Stromal cell of bone marrow (primary cell): ENCODE results near the gene UBA7.

ENCODE experiments used
- DNase-seq: peaks from one replicate; pipeline ENCODE4 v3.0.0-alpha.2; 2012; ENCODE audit warnings: low read depth

The UBA7 gene

DNA sequence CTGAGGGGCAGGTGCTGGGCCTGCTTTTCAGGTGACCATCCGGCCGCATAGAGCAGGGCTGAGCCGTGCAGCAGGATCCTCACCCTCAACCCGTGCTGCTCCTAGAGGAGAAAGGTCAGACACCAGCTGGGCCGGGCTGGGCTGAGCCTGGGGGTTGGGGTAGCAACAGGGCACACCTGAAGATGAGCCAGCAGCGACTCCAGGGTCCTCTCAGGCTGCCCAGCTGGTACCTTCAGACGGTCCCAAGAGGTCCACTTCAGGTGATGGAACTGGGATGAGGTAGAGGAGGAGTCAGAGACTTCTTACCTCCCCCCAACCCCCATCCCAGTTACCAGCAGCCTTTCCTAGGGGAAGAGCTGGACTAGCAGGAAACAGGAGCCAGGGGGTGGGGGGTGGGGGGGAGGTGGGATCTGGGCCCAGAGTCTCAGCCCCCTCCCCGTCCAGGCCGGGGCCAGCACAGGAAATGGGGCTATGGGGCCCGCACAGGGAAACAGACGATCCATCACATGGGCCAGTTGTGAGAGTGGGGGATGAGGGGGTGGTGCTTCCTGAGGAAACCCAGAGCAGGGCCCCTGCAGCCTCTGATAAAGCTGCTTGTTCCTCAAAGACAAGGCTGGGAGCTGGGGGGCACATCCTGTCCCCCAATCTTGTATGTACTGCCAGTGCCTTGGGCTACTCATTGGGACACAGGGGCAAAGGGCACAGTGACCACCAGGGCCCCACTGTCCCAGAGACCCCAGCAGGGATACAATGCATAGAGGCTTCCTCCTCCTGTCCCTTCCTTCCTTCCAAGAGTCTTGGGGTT is 7.7 kb downstream of the UBA7 start:
- no peak for DNase-seq

DNA sequence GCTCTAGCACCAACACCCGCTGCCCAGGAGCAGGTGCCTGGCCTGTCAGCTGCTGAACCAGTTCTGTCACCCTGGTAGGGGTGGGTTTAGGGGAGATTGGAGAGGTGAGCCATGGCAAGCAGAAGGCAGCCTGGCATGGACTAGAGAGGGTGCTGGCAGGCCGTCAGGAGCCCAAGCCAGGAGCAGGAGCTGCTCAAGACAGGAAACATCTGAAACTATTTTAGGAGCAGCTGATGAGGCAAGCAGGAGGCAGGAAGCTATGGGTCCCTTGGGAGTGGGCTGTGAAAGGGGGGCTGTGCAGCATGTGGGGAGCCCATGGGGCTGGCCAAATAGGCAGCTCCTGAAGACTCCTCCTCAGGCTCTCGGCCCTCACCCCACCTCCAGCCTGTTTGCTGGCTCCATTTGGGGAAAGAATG is 8.4 kb downstream of the UBA7 start:
- peak; percentile 86 for DNase-seq

DNA sequence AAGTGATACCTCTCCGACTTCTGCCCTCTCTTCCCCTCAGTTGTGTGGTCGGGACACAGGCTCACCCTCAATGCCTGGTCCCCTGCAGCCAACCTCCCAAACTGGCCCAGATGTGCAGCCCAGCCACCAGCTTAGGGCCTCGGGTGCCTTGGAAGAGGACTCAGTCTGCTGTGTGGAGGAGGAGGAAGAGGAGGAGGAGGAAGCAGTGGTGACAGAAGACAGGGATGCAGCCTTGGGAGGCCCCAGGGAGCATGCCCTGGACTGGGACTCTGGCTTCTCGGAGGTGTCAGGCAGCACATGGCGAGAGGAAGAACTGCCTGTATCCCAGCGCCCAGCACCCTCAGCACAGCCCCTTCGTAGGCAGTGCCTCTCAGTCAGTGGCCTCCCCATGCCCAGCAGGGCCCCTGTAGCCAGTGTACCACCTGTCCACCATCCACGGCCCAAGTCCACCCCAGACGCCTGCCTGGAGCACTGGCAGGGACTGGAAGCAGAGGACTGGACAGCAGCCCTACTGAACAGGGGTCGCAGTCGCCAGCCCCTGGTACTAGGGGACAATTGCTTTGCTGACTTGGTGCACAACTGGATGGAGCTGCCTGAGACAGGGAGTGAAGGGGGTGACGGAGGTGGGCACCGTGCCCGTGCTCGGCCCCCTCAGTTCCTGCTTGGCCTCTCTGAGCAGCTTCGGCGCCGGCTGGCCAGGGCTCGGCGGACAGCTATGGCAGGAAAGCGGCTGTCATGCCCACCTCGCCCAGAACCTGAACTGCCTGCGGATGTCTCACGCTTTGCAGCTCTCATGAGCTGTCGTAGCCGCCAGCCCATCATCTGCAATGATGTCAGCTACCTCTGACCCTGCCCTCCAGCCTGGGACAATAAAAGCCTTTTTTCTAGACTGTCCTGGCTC is 9.4 kb downstream of the UBA7 start:
- no peak for DNase-seq

DNA sequence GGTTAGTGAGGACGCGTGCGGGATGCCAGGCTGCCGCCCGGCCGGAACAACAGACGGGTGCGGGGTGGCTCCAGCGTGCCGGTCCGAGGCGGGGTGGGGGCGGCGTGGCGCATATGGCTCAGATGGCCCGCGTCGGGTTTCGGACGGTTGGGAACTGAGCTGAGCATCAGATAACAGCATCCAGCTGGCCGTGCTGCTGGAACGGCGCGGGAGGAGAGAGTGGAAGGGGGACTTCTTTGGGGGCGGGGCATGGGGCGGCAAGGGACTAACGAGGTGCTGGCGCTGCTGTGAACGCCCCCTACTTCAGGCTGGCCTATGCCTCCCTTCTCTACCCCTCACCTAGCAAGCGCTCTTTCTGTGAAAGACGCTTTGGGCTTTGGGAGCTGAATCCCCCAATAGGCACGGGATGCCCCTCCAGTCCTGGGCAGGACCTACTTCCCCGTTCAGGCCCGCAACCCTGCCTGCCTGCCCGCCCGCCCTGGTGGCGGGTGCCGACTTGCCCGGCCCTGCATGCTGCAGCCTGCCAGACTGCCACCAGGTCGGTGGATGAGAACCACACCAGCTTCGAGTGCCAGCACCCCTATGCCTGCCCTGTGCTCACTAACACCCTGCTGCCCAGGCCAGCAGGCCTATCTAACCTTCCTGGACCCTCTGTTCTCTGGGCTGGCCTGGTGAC is 10.2 kb downstream of the UBA7 start:
- no peak for DNase-seq

DNA sequence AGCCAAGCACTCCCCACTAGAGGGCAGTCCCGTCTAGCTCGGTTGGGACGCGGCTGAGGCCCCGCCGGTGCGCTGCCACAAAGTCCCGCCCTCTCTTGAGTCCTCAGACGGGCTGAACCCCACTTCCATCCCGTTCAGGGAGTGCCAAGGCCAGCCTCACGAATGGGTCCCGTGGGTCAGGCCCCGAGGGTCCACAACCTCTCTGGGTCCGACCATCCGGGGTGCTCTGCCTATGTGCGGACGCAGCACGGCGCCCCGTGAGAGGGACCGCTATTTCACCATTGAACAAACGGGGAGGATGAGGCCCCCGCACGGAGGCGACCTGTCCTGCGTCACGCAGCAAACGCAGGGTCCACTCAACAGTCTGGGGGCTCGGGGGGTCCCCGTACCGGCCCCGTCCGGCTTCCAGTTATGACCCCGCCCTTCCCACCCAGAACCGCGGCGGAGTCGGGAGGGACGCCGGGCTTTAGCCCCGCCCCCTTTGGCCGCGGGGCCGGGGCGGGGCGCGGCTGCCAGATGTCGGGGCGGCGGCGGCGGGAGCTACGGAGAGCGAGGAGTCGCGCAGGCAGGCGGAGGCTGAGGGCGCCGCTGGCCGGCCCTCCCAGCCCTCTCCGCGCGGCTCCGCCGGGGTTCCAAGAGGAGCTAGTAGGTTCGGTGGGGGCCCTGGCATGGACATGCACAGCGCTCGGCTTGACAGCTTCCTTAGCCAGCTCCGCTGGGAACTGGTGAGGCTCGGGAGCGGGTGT is 10.9 kb downstream of the UBA7 start, which contains the start of gene INKA1:
Gene INKA1 (plus strand): TSS at position 543 of the 746 bp plus-strand sequence. CDS start 132 bp downstream, at position 675.
- peak; percentile 69 for DNase-seq

DNA sequence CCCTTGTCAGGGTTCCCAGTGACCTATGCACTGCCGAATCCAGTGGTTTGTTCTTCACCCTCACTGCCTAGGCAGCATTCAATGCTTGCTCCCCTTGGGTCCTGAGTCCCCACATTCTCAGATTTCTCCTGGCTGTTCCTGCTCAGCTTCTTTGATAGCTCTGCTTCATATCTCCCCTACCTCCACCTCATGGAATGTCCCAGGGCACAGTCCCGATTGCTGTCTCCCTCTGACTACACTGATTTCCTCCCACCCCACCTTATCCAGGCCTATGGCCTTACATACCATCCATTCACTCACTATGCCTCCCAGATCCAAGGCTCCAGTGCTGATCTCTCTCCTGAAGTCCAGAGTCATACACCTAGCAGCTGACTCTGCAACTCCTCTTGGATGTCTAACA is 12.6 kb downstream of the UBA7 start:
- DNase-seq, result no peak

DNA sequence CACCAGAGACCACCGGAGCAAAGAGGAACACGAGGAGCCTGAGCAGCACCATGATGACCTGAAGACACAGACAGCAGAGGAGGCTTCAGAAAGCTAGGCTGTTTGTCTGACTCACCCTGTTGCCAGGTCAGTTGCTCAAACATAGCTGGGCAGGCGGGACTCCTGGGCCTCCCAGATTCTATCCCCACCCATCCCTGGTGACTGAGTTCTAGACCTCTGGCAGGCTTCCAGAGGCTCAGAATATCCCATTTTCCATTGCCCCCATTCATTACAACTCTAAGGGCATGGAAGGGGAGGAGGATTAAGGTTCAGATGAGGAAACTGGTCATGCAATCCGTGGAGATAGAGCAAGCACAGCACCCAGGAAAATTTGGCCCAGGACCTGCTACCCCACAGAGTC is 14.0 kb downstream of the UBA7 start, which contains the start of gene CDHR4:
Gene CDHR4 (minus strand): TSS at position 113 of the 400 bp plus-strand sequence. CDS start 61 bp downstream, at position 52.
- peak; percentile 93 for DNase-seq

DNA sequence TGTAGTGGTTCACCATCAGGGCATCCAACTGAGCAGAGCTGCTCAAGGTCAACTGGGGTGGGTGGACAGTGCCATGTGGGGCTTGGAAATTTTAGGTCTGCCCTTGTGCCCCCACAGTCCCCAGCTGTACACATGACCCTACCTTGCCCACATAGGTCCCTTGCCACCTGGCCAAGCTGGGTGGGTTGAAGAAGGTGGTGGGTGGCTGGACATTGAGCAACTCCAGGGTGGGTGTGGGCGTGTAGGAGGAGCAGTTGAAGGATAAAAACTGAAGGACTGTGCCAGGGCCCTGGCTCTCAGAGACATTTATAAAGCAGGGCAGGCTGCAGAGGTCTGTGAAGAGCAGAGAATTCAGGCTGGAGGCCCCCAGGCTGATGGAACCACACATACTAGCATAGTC is 14.6 kb downstream of the UBA7 start:
- no peak for DNase-seq

DNA sequence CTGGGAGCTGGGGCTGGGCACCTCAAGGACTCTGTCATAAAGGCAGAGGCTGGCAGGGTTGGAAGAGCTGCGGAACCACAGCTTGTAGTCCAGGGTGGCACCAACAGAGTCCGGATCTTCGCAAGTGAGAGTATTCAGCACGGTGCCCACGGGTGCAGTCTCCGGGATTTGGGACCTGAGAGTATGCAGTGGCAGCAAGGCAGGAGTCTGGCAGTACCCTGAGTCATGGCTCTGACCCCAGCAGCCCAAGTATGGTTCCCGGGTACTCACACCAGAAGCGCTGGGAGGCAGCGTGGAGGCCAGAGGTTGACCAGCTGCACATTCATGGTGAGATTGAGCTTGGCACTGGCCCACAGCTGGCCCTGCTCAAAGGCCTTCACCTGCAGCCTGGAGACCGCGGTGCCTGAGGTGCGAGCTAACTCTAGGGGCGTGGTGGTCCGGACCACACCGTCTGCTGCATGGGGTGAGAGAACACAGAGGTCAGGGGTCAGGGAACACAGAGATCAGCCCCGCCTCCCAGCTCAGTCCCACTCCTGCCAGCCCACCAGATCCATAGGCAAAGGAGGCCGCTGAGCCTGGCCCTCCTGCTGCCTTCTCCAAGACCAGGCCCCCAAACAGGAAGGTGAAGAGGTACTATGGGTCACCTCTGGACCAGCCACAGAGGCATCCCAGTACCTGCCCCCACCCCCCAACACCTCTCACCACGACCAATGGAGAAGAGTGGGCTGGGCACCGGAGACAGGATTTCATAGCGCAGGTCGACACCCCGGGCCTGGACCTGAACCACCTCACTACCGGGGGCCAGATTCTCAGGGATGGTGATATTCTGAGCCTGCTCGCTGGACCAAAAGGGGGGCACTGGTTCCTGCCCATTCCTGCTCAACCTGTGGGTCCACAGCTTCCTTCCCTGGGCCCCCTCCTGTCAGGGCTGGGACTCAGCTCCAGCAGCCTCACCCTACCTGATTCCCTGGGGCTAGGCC is 18.5 kb downstream of the UBA7 start:
- no peak for DNase-seq

DNA sequence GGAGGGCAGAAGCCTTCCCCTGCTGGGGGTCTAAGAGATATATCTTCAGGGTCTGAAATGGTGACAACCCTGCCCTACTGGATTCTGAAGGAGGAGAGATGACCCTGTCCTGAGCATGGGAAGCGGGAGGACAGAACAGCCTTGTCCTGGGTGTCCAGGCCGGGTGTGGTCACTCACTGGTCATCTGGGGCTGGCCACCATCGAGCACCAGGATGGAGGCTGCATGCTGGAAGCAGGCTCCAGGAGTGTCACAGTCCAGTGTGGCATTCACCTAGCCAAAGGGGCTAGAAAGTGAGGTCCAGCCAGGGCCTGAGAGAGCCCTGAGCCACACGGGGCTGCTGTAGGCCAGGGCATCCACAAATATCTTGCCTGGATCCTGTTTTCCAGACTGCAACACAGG is 19.3 kb downstream of the UBA7 start:
- no peak for DNase-seq

DNA sequence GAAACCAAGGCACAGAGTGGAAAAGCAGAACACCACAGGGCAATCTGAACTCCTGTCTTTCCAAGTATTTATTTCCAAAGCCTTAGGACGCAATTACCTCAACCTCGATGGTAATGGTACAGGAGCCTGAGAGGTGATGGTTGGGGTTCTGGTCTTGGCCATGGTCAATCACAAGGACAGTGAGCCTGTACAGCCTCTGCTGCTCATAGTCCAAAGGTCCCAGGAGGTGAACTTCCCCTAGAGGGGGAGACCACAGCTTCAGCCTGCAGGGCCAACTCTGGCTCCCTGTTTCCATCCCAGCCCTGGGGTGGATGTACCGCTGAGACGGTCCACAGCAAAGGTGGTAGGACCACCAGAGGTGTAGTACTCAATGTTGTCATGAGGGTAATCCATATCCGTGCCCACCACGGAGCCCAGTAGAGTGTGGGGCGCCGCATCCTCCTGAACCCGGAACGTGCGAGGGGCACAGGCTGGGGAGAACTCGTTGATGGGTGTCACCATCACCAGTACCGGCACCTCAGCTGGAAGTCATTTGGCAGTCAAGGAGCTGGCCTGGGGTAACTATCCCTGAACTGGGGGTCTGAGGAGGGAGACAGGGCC is 20.2 kb downstream of the UBA7 start:
- DNase-seq, result no peak

DNA sequence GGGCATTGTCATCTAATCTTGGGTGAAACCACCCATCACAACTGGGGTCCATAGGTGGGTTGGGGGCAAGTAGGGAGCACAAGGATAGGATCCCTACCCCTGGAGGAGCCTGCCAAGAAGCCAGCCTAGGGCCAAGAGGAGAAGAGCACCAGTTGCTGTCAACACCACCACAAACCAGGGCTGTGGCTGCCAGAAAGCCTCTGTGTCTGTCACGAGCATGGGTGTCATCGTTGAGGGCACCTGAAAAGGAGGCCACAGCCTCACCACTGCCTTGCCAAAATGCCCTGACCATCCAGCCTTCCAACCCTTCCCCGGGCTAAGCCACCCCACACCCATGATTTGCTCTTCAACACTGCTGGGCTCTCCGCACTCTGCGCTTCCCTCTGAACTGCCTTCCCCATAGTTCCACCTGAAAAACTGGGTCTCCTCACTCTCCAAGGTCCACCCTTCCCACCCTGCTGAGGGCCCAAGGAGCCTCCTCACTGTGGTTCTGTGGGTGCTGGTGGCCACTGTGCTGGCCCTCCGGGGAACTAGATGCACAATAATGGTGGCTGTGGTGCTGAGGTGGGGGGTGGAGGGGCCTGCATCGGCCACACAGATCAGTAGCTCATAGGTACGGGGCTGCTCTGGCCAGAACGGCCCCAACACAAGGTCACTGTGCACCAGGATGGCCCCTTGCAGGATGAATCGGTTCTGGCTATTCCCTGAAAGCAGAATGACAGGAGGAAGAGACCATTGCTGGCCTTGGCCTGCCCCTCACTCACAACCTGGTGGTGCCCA is 21.2 kb downstream of the UBA7 start:
- no peak for DNase-seq

DNA sequence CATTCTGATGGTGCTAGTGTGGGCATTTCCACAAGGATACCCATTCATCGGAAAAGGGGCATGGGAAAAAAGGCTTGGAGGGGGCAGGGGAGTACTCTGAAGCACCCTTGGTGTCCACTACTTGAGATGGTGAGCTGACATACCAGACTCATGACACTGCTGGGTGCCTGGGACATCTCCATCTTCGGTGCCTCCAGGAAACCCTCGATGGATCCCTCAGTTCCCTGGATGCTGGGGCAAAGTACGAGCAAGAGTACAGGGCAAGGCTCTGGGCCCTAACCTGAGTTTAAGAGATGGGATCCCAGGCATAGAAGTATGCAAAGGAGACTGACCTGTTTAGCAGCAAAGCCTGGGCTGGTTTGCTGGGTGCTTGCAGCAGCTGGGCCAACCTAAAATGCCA is 22.2 kb downstream of the UBA7 start:
- no peak for DNase-seq

DNA sequence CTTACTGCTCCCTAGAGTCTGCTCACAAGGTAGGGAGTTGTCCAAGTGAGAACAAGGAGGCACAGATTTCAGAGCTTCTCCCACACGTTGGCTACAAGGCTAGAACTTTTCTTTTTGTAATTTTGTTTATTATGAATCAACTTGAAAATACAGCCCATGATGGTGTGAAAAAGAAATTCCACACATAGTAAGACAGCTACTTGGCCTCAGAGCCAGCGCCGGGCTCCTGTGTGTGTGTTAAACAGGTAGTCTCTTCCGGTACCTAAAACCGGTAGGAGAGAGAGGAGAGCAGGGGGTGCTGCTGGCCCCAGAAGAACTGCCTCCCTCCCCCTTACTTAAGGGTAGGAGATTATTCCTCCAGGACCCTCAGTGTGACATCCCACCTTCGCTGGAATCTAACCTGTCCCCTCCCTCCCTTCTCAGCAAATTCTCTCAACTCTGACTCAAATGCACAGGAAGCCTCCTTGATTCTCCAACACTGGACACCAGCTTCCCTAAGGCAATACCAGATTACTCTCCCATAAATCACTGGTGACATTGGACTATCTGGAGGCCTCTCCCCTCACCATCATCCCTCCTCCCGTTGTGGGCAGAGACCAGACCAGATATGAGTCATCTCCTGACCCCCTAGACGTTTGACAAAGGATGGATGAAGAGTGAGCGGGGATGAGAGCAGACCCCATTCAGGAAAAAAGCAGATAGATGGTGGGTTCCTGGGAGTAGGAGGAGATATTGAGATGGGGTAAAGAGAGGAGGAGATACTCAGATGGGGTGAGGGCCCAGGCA is 22.9 kb downstream of the UBA7 start:
- DNase-seq, result no peak

DNA sequence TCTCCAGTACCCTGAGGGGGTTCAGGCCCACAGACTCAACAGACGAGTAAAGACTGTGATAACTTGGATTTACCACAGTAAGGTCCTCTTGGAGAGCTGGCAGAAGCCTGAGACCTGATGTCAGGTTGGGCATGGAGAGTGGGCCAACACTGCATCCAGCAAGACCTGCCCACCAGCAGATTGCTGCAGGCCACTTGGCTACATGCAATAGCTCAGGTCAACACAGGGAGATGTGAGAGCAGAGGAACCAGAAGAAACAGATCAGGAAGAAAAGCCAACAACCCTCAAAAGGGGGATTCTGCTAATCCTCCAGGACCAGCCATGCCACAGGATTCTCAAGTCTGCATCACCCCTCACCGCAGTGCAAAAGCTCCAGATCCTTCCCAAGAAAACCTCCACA is 25.7 kb downstream of the UBA7 start:
- no peak for DNase-seq

DNA sequence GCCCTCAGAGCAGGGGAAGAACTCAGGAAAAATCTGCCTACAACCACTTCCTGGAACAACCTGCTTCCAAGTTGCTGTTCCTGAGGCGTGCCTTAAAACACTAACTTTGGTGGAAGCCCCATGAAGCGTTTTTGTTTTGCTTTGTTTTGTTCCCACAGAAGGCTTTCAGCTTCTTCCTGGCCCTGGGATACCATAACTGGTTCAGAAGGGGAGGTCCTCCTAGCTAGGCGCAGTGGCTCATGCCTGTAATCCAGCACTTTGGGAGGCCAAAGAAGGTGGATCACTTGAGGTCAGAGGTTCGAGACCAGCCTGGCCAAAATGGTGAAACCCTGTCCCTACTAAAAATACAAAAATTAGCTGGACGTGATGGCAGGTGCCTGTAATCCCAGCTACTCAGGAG is 26.2 kb downstream of the UBA7 start:
- DNase-seq, result no peak

DNA sequence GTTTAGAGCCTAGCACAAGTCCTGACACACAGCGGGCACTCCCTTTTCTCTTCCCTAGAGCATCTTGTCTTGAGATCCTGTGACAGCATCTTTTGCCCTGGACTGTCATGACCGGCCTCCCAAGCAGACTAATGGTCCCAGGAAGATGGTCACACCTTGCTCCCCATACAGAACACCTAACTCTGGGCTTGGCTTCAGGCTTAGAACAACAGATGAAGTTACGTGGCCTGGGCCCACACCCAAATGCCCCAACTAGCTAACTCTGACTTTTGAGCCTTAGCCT is 26.6 kb downstream of the UBA7 start:
- no peak for DNase-seq

DNA sequence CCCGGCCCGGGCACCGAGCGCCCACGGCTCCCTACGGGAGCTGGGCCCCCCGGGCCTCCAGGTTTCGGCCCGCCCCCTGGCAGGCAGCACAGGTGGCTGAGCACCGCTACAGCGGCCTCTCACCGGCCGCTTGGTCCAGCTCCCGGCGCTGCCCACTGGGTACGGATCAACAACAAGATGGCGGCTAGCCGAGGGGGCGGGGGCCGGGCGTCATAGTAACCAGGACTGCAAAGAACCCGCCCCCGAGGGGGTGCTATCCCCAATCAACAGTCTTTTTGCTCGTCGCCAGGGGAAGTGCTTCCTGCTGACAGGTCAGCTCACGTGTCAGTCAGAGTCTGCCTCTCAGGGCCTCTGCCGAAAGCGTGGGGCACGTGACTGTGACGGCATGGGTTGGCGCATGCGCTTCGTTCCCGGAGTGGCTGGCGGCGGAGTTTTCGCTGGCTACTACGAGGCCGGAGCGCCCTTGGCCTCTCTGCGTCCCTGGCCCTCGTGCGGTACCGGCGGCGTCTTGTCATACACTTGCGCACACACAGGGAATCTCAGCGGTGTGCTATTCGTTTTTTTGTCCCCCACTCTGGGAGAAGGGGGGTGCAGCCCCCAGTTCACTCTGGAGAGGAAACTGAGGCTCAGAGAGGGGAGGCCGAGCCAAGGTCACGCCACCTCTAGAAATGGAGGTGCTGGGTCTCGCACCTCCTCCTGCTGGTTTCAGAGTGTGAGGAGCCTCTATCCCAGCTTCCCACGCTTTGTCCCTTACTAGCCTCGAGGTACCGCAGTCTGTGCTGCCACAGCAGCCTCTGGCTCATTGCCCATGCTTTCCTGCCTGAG is 27.2 kb downstream of the UBA7 start, which contains the start of gene IP6K1:
Gene IP6K1 (minus strand): TSS at position 186 of the 825 bp plus-strand sequence. CDS start 38,502 bp downstream, outside the sequence.
- peak; percentile 100 for DNase-seq
